Epithelial cell of proximal tubule (primary cell): ENCODE results near the gene ZNF787. TPM values are rescaled to one million over a fixed set of nuclear protein-coding genes. Genes with fewer than 3 reads are reported as not detected.
"Not testable (repeated sequence)": the region's sequence is repeated elsewhere in the genome, so short reads cannot be mapped to it uniquely, and the experiment has no call there.

Experiments
- DNase-seq: peaks from one replicate; pipeline ENCODE4 v3.0.0-alpha.2; 2011; ENCODE audit warnings: low read depth
- H3K4me3 ChIP-seq: 2 replicates; pipeline ENCODE4 v1.5.1; 2011; ENCODE audit warnings: low read depth, mild to moderate bottlenecking, low read length
- CTCF ChIP-seq: conservative IDR thresholded peaks from 2 replicates; pipeline ENCODE4 v1.5.1; 2012; ENCODE audit warnings: low read depth, mild to moderate bottlenecking, low read length
- total RNA-seq: library from RNA; depleted of rRNA; stranded (reverse); fragments of >200 nt; gene quantifications from 2 replicates; pipeline ENCODE4 v1.2.3, GENCODE V29; 2015

The ZNF787 gene
- total RNA-seq, 1 donor from 2014 or later, result 19.6 TPM

GRCh38 chr19:56106397-56106849, 14.7 kb downstream of the ZNF787 start:
- no peak overlapping the region for H3K4me3 ChIP-seq
- TF ChIP-seq CTCF, result no peak
- DNase-seq, result no peak

- not testable (repeated sequence) for H3K4me3 ChIP-seq, DNase-seq
Observed at GRCh38 chr19:56105831-56106396, 15.2 kb downstream of the ZNF787 start.

GRCh38 chr19:56105090-56105701, 15.9 kb downstream of the ZNF787 start:
- H3K4me3 ChIP-seq, result peak overlapping the region; percentile 23
- peak; percentile 74 for DNase-seq
- TF ChIP-seq CTCF, result peak; percentile 82

GRCh38 chr19:56104423-56104822, 16.7 kb downstream of the ZNF787 start:
- no peak overlapping the region for H3K4me3 ChIP-seq
- no peak for TF ChIP-seq CTCF
- no peak for DNase-seq

- H3K4me3 ChIP-seq, result no peak overlapping the region
- no peak for TF ChIP-seq CTCF
- DNase-seq, result no peak
Observed at GRCh38 chr19:56103027-56103614, 18.0 kb downstream of the ZNF787 start.

- TF ChIP-seq CTCF, result no peak
- no peak for DNase-seq
- no peak overlapping the region for H3K4me3 ChIP-seq
Observed at GRCh38 chr19:56101746-56102535, 19.2 kb downstream of the ZNF787 start.

- TF ChIP-seq CTCF, result no peak
- no peak for DNase-seq
- H3K4me3 ChIP-seq, result no peak overlapping the region
Observed at GRCh38 chr19:56101095-56101494, 20.0 kb downstream of the ZNF787 start.
